Vagina (tissue), 2 donors: ENCODE results near the gene DOP1A.

Experiments used
- CTCF ChIP-seq, 3 experiments: fragments of 450-650 bp in 2 of 3; fragments of 200-600 bp in 1 of 3; sonication (generic) in 1 of 3; IDR thresholded peaks; one replicate each; pipeline ENCODE4 v1.5.1; 2017 to 2019; ENCODE audit warnings: antibody characterized with exemption in 3 of 3, mild to moderate bottlenecking in 2 of 3, moderate library complexity in 2 of 3
- POLR2A ChIP-seq, 2 donors: fragments of 450-650 bp; IDR thresholded peaks; one replicate each; pipeline ENCODE4 v1.6.1; 2017; ENCODE audit warnings: antibody characterized with exemption in 2 of 2, mild to moderate bottlenecking in 2 of 2, moderate library complexity in 2 of 2
- POLR2AphosphoS5 ChIP-seq, 2 donors: sonication (generic); formaldehyde crosslinking; IDR thresholded peaks; one replicate each; pipeline ENCODE4 v1.9.0; 2017; ENCODE audit warnings: antibody characterized with exemption in 2 of 2, mild to moderate bottlenecking in 2 of 2, low read depth in 1 of 2; ENCODE audit not compliant: insufficient read depth in 1 of 2

GRCh38 chr6:83192456-83192855 lies 125.0 kb downstream of the DOP1A start:
- no peak for TF ChIP-seq CTCF (IDR thresholded peaks at IDR 0.05)
- TF ChIP-seq POLR2A (IDR thresholded peaks at IDR 0.05) = no peak
- no peak for TF ChIP-seq POLR2AphosphoS5 (IDR thresholded peaks at IDR 0.05; ENCODE audit: insufficient read depth in 1 of 2, low read depth in 1 of 2)
